Activated naive CD8-positive, alpha-beta T cell treated with anti-CD3 and anti-CD28 coated beads, Interleukin-2, amount 10 ng/mL, durations not matched to agents 7 days and 5 days (primary cell): ENCODE data around the gene EIF2AK3. TPM values are rescaled to one million over a fixed set of nuclear protein-coding genes. Genes with fewer than 3 reads are reported as not detected.

Experiments used
- ATAC-seq: fragments of 150-1000 bp; cut with Tn5 transposase; one replicate; pipeline ENCODE4 v1.10.0; 2021; ENCODE audit warnings: low read depth, moderate library complexity
- POLR2A ChIA-PET: fragments of 350-600 bp; sonication (Branson Sonifier 250); formaldehyde crosslinking; loops from one replicate; lab custom pipeline; 2021; ENCODE audit warnings: antibody characterized with exemption; lab: Charles Lee
- DNase-seq: peaks from one replicate; pipeline ENCODE4 v3.0.0; 2021
- H3K27ac Mint-ChIP-seq: one replicate; pipeline ENCODE4 v1.8.0; 2022; ENCODE audit warnings: mild to moderate bottlenecking, mixed read lengths
- H3K27me3 Mint-ChIP-seq: one replicate; pipeline ENCODE4 v1.8.0; 2022; ENCODE audit warnings: mild to moderate bottlenecking, moderate library complexity, mixed read lengths
- H3K36me3 Mint-ChIP-seq: one replicate; pipeline ENCODE4 v1.8.0; 2021; ENCODE audit warnings: mild to moderate bottlenecking, mixed read lengths
- H3K4me1 Mint-ChIP-seq: one replicate; pipeline ENCODE4 v1.8.0; 2021; ENCODE audit warnings: mixed read lengths
- H3K4me3 Mint-ChIP-seq: one replicate; pipeline ENCODE4 v1.8.0; 2022; ENCODE audit warnings: mild to moderate bottlenecking, moderate library complexity, mixed read lengths
- H3K9me3 Mint-ChIP-seq: one replicate; pipeline ENCODE4 v1.8.0; 2021; ENCODE audit warnings: mixed read lengths
- total RNA-seq, 2 experiments: library from RNA; stranded (reverse); gene quantifications; one replicate each; pipeline ENCODE4 v1.2.3, GENCODE V29; 2021

The EIF2AK3 gene
- total RNA-seq = 10 to 100 TPM; 18.4 to 19.5 TPM

DNA sequence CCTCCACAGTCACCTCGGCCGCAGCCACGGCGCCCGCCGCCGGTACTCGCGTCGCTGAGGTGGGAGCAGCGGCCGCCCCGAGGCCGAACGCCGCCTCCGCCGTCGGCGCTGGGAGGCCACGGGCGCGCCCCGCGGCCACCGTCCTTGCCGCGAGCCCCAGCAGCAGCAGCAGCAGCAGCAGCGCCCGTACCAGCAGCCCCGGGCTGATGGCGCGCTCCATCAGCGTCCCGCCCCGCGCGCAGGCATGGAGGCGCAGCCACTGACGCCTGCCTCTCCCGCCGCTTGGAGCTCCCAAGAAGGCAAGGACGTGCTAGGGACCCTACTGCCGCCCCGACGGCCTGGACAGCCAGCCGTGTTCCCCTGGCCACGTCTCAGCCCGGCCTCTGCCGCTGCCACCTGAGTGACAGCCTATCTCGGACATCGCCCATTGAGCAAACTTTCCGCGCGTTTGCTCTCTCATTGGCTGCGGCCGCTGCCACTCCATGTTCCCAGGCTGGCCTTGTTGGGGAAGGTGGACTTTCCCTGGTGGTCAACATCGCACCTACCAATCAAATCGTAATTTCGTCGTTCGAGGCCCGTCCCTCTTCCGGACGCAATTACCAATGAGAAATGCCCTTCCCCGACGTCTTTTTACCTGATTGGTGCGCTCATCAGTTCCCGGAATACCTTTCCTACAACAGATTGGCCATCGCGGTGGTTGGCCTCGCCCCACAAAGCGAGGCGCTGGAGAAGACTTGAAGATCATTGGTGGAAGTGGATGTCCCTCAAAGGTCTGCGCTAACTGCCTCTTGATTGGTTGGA is at the start of gene EIF2AK3:
Gene EIF2AK3 (minus strand): TSS at position 410 of the 801 bp plus-strand sequence. CDS start 190 bp downstream, at position 220.
- Mint-ChIP-seq H3K9me3 (no peaks in the 10 kb centered on the region), H3K36me3 (peaks cover 1% of the 10 kb centered on the region), H3K27ac (peak within 1 kb of the TSS; percentile 86), H3K4me3 (peak within 1 kb of the TSS; percentile 94), H3K4me1 (peaks cover 16% of the 10 kb centered on the region), H3K27me3 (peaks cover 5% of the 10 kb centered on the region)
- DNase-seq (peak; percentile 90), ATAC-seq (peak; percentile 90)
- POLR2A ChIA-PET = interaction anchor here (0.7 to 1.9 kb wide), 7 partner anchors 11 to 65 kb away, joined by 3 to 11 read pairs (median 4); partner anchors contain the start of gene RPIA

DNA sequence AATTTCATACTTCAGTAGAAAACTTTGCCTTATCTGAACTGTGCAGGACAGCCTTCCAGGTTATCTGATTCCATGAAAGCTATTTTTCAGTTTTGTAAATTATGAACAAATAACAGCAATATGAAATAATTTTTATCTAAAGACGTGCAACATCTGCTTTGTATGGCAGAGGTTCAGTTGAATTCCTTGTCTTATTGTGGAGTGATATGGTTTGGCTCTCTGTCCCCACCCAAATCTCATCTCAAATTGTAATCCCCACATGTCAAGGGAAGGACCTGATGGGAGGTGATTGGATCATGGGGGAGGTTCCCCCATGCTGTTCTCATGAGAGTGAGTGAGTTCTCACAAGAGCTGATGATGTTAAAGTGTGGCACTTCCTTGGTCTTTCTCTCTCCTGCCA is 46.1 kb upstream of the EIF2AK3 start:
- Mint-ChIP-seq H3K9me3 (no peaks in the 10 kb centered on the region), H3K27me3 (peaks cover 13% of the 10 kb centered on the region), H3K27ac (no peak overlapping the region), H3K36me3 (no peaks in the 10 kb centered on the region), H3K4me3 (no peak overlapping the region), H3K4me1 (no peaks in the 10 kb centered on the region)
- ATAC-seq (no peak), DNase-seq (no peak)
- POLR2A ChIA-PET = no interaction called here

GRCh38 chr2:88671786-88672427 is 44.6 kb upstream of the EIF2AK3 start:
- DNase-seq (no peak), ATAC-seq (no peak)
- Mint-ChIP-seq H3K36me3 (no peaks in the 10 kb centered on the region), H3K4me3 (no peak overlapping the region), H3K4me1 (no peaks in the 10 kb centered on the region), H3K9me3 (no peaks in the 10 kb centered on the region), H3K27ac (no peak overlapping the region), H3K27me3 (peaks cover 14% of the 10 kb centered on the region)
- POLR2A ChIA-PET = no interaction called here

- peaks cover 14% of the 10 kb centered on the region for H3K27me3 Mint-ChIP-seq
- H3K4me3 Mint-ChIP-seq = no peak overlapping the region
- POLR2A ChIA-PET = no interaction called here
- no peaks in the 10 kb centered on the region for H3K36me3 Mint-ChIP-seq
- ATAC-seq = no peak
- no peaks in the 10 kb centered on the region for H3K9me3 Mint-ChIP-seq
- DNase-seq = no peak
- no peak overlapping the region for H3K27ac Mint-ChIP-seq
- no peaks in the 10 kb centered on the region for H3K4me1 Mint-ChIP-seq
Measured at GRCh38 chr2:88669482-88670214, 42.4 kb upstream of the EIF2AK3 start.

GRCh38 chr2:88668862-88669261 is 41.6 kb upstream of the EIF2AK3 start:
- peaks cover 12% of the 10 kb centered on the region for H3K27me3 Mint-ChIP-seq
- no peak for DNase-seq
- no peaks in the 10 kb centered on the region for H3K4me1 Mint-ChIP-seq
- H3K36me3 Mint-ChIP-seq = no peaks in the 10 kb centered on the region
- no peak overlapping the region for H3K4me3 Mint-ChIP-seq
- ATAC-seq = no peak
- no peak overlapping the region for H3K27ac Mint-ChIP-seq
- POLR2A ChIA-PET = no interaction called here
- no peaks in the 10 kb centered on the region for H3K9me3 Mint-ChIP-seq

DNA sequence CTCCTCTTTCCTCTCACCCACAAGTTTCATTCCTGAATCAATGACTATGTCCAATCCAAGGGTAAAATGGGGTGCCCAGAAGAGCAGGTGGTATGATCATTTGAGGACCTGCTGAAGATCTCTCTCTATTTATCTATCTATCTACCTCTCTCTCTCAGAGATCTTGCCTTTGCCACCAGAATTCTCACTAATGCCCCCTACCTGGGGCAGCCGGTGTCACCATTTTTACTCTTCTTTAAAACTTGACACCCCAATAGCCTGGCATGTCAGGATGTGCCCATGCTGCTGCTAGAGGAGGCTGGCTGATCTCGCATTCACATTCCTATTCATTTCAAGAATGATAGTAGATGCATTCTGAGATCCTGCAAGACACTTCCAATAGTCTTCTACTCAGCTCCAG is 40.0 kb upstream of the EIF2AK3 start:
- Mint-ChIP-seq H3K4me3 (no peak overlapping the region), H3K36me3 (no peaks in the 10 kb centered on the region), H3K9me3 (no peaks in the 10 kb centered on the region), H3K4me1 (no peaks in the 10 kb centered on the region), H3K27ac (no peak overlapping the region), H3K27me3 (peaks cover 10% of the 10 kb centered on the region)
- ATAC-seq = no peak
- DNase-seq = no peak
- POLR2A ChIA-PET = no interaction called here

GRCh38 chr2:88666576-88666975 is 39.3 kb upstream of the EIF2AK3 start:
- Mint-ChIP-seq H3K36me3 (no peaks in the 10 kb centered on the region), H3K4me3 (no peak overlapping the region), H3K27ac (no peak overlapping the region), H3K27me3 (peaks cover 10% of the 10 kb centered on the region), H3K4me1 (no peaks in the 10 kb centered on the region), H3K9me3 (no peaks in the 10 kb centered on the region)
- POLR2A ChIA-PET = no interaction called here
- DNase-seq = no peak
- ATAC-seq = no peak

- Mint-ChIP-seq H3K27ac (no peak overlapping the region), H3K9me3 (no peaks in the 10 kb centered on the region), H3K4me1 (no peaks in the 10 kb centered on the region), H3K4me3 (no peak overlapping the region), H3K36me3 (no peaks in the 10 kb centered on the region), H3K27me3 (peaks cover 2% of the 10 kb centered on the region)
- ATAC-seq (no peak), DNase-seq (no peak)
- POLR2A ChIA-PET = no interaction called here
Measured at GRCh38 chr2:88660622-88661021, 33.4 kb upstream of the EIF2AK3 start.

GRCh38 chr2:88659538-88659915 is 32.3 kb upstream of the EIF2AK3 start:
- DNase-seq = no peak
- H3K9me3 Mint-ChIP-seq = no peaks in the 10 kb centered on the region
- H3K4me1 Mint-ChIP-seq = no peaks in the 10 kb centered on the region
- no peak for ATAC-seq
- H3K27me3 Mint-ChIP-seq = peaks cover 2% of the 10 kb centered on the region
- H3K36me3 Mint-ChIP-seq = no peaks in the 10 kb centered on the region
- no peak overlapping the region for H3K4me3 Mint-ChIP-seq
- H3K27ac Mint-ChIP-seq = no peak overlapping the region
- POLR2A ChIA-PET = no interaction called here

DNA sequence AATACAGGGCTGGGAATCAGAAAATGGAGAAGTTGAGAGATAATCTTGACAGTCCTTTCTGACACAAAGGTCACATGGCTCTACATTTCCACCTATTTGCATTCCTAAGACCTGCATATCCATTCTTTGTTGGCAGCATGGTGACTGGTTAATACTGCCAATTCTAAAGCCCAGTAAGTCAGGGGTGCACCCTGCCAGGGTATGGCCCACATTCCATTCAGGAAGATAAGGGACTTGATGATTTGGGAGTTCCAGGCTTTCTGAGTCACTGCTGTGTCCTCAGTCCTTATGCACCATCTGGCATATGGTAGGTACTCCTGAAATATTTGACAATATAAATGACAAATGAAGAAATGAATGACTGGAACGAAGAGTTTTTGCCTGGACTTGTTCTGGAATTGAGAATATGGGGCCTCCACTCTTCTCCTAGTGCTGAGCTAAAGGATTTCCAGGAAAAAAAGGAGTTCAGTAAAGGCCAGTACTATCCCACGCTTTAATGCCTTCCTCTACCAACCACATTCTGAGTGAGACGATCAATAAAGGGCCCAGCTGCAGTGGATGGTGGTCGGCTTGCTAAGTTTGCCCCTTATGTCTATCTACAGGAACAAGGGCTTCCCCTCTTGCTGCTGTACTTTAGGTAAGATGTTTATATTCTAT is 31.7 kb upstream of the EIF2AK3 start:
- POLR2A ChIA-PET = no interaction called here
- Mint-ChIP-seq H3K4me3 (no peak overlapping the region), H3K9me3 (no peaks in the 10 kb centered on the region), H3K27ac (no peak overlapping the region), H3K27me3 (peaks cover 2% of the 10 kb centered on the region), H3K4me1 (no peaks in the 10 kb centered on the region), H3K36me3 (no peaks in the 10 kb centered on the region)
- no peak for DNase-seq
- no peak for ATAC-seq

GRCh38 chr2:88658326-88658725 is 31.1 kb upstream of the EIF2AK3 start:
- Mint-ChIP-seq H3K36me3 (no peaks in the 10 kb centered on the region), H3K9me3 (no peaks in the 10 kb centered on the region), H3K4me3 (no peak overlapping the region), H3K27ac (no peak overlapping the region), H3K4me1 (no peaks in the 10 kb centered on the region), H3K27me3 (peaks cover 4% of the 10 kb centered on the region)
- DNase-seq (no peak), ATAC-seq (no peak)
- POLR2A ChIA-PET = no interaction called here

DNA sequence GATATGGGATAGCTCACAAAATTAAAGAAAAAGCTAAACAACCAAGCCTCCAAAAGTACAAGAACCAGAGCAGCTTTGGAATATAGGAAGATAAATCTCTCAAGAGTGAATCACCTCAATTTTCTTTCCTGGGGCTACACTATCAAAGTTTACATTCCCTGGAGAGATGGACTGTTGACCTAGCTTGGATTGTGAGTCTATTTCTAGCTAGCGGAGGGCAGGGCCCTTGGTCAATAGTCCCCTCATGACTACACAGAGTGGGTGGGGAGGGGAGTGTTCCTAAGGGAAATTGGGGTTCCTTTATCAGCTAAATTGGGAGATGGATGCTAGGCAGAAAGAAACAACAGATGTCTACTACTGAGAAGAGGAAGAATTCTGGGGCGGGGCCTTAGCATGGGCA is 29.9 kb upstream of the EIF2AK3 start:
- DNase-seq (no peak), ATAC-seq (no peak)
- peaks cover under 1% of the 10 kb centered on the region for H3K4me1 Mint-ChIP-seq
- peaks cover 4% of the 10 kb centered on the region for H3K27me3 Mint-ChIP-seq
- no peaks in the 10 kb centered on the region for H3K9me3 Mint-ChIP-seq
- POLR2A ChIA-PET = no interaction called here
- no peak overlapping the region for H3K27ac Mint-ChIP-seq
- no peak overlapping the region for H3K4me3 Mint-ChIP-seq
- no peaks in the 10 kb centered on the region for H3K36me3 Mint-ChIP-seq

DNA sequence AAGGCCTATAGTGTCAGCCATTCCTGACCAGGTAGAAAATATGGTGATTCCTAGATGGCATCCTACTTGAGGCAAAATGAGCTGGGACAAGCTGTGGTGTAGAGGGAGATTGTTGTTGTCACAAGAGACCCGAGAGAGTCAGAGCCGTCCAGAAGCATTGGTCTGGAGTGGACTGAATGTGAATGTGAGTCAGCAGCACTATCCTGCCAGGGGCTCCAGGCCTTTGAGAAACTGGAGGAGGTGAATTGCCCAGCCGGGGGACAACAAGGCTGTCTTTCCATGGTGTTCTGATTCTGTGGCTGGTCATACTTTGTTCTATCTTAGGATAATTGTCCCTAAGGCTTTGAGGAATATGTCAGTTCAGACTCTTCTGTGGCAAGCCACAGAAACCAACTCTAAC is 29.4 kb upstream of the EIF2AK3 start:
- Mint-ChIP-seq H3K27ac (no peak overlapping the region), H3K36me3 (no peaks in the 10 kb centered on the region), H3K4me1 (peaks cover 4% of the 10 kb centered on the region), H3K4me3 (no peak overlapping the region), H3K27me3 (peaks cover 4% of the 10 kb centered on the region), H3K9me3 (no peaks in the 10 kb centered on the region)
- DNase-seq (no peak), ATAC-seq (no peak)
- POLR2A ChIA-PET = no interaction called here
